Panc1 (cell line): ENCODE measurements around the gene ESRRB.

Source experiments
- POLR2AphosphoS5 ChIP-seq: IDR thresholded peaks from 2 replicates; pipeline ENCODE4 v1.6.1; 2012; ENCODE audit warnings: mild to moderate bottlenecking, low read depth, low read length, moderate library complexity
- SIN3A ChIP-seq: IDR thresholded peaks from 2 replicates; pipeline ENCODE4 v1.6.1; 2012; ENCODE audit warnings: low read depth, mild to moderate bottlenecking, low read length, moderate library complexity, borderline replicate concordance; ENCODE audit not compliant: insufficient read depth
- TF ChIP-seq, protein P1 (sequence below): fragments of 450-650 bp; IDR thresholded peaks from 2 replicates; pipeline ENCODE4 v1.5.1; 2017; ENCODE audit warnings: mild to moderate bottlenecking
- TF ChIP-seq, protein P2 (sequence below), 2 experiments: IDR thresholded peaks; 2 replicates each; pipeline ENCODE4 v1.6.1; 2011 to 2012; ENCODE audit warnings: low read depth in 2 of 2, control low read depth in 1 of 2, low read length in 1 of 2, mild to moderate bottlenecking in 1 of 2, moderate library complexity in 1 of 2; ENCODE audit not compliant: insufficient read depth in 1 of 2

DNA sequence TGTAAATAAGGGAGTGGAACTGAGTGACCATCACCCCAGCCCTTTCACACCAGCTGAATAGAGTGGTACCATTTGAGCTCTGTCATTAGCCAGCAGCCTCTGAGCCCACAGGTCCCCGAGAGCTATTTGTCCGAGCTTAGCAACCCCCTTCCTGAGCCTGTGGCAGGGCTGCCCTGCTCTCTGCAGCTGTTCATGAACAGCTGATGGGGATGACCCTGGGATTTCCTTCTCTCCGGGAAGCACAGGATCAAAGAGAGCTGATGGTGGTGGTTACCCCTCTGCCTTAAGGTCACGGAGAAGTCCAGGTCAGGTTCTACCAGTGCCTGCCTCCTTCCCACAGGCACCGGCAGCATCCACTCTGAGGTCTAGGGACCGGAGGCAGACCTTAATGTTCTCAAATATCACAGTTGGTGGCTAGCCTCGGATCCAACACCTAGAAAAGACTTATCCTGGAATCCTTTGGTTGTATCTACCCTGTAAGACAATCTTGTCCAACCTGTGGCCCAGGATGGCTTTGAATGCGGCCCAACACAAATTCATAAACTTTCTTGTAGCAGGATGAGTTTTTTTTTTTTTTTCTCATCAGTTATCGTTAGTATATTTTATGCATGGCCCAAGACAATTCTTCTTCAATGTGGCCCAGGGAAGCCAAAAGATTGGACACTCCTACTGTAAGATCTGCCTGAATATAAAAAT is 81.1 kb downstream of the ESRRB start:
- TF ChIP-seq, protein P1, sequence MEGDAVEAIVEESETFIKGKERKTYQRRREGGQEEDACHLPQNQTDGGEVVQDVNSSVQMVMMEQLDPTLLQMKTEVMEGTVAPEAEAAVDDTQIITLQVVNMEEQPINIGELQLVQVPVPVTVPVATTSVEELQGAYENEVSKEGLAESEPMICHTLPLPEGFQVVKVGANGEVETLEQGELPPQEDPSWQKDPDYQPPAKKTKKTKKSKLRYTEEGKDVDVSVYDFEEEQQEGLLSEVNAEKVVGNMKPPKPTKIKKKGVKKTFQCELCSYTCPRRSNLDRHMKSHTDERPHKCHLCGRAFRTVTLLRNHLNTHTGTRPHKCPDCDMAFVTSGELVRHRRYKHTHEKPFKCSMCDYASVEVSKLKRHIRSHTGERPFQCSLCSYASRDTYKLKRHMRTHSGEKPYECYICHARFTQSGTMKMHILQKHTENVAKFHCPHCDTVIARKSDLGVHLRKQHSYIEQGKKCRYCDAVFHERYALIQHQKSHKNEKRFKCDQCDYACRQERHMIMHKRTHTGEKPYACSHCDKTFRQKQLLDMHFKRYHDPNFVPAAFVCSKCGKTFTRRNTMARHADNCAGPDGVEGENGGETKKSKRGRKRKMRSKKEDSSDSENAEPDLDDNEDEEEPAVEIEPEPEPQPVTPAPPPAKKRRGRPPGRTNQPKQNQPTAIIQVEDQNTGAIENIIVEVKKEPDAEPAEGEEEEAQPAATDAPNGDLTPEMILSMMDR, result no peak
- TF ChIP-seq, protein P2, sequence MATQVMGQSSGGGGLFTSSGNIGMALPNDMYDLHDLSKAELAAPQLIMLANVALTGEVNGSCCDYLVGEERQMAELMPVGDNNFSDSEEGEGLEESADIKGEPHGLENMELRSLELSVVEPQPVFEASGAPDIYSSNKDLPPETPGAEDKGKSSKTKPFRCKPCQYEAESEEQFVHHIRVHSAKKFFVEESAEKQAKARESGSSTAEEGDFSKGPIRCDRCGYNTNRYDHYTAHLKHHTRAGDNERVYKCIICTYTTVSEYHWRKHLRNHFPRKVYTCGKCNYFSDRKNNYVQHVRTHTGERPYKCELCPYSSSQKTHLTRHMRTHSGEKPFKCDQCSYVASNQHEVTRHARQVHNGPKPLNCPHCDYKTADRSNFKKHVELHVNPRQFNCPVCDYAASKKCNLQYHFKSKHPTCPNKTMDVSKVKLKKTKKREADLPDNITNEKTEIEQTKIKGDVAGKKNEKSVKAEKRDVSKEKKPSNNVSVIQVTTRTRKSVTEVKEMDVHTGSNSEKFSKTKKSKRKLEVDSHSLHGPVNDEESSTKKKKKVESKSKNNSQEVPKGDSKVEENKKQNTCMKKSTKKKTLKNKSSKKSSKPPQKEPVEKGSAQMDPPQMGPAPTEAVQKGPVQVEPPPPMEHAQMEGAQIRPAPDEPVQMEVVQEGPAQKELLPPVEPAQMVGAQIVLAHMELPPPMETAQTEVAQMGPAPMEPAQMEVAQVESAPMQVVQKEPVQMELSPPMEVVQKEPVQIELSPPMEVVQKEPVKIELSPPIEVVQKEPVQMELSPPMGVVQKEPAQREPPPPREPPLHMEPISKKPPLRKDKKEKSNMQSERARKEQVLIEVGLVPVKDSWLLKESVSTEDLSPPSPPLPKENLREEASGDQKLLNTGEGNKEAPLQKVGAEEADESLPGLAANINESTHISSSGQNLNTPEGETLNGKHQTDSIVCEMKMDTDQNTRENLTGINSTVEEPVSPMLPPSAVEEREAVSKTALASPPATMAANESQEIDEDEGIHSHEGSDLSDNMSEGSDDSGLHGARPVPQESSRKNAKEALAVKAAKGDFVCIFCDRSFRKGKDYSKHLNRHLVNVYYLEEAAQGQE (IDR thresholded peaks at IDR 0.05; ENCODE audit: insufficient read depth in 1 of 2, low read depth in 2 of 2, low read length in 1 of 2), result no peak
- TF ChIP-seq SIN3A (no peak), POLR2AphosphoS5 (no peak)
